ENCODE measurements around the gene ODC1. TPM values are rescaled to one million over a fixed set of nuclear protein-coding genes. Genes with fewer than 3 reads are reported as not detected.

ODC1 gene
- total RNA-seq, 1 experiment from 2014 or later: 78.4 TPM

DNA sequence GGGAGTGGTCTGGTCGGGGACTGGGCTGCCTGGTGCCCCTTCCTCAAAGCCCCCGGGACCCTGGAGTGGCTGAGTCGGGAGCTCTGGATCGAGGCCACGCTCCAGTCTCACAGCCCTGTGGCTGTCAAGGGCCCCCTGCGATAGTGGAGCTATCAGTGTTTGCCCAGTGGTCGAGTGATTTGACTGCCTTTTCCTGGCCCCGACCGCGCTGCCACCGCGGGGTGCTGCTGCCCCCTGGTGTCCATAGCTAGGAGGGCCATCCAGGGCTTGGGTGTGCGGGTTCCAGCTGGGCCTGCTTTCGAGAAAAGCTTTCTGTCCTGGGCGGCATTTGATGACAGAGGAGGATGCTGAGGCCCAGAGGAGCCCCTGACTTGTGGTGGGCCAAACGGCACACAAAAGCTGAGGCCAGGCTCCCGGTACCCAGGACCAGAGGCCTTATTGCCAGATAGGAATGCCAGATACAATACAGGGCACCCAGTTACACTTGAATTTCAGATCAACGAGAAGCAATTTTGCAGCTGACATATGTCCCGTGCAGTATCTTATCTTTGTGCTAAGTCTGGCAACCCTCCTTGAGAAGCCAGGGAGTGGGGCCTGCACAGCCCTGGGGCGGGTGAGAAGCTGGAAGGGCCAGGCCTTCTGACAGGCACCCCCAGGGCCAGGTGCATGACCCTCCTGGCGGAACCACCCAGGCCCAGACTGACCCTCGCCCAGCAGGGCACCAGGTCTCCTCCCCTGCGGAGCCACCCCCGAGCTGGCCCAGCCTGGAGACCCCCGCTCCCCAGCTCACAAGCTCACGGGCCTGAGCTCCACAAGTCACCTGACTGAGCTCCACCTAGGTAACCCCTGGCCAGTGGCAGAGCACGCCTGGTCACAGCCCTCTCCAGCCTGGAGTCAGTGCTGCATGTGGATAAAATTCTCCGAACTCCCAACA, 13.0 kb downstream of the ODC1 start:
- no TSS peak for BruUV-seq (replicated peaks)
- CTCF ChIA-PET: interaction anchor here (0.6 to 3.1 kb wide), 16 partner anchors 12 to 451 kb away, joined by 3 to 44 read pairs (median 6); partner anchors contain the start of genes HPCAL1 and ODC1
- peaks cover 18% of the 10 kb centered on the region for H3K36me3 Mint-ChIP-seq (ENCODE audit: insufficient read depth, unreplicated experiment)
- DNase-seq: peak; percentile 86
- peaks cover 18% of the 10 kb centered on the region for H3K4me1 Mint-ChIP-seq (ENCODE audit: low read depth, unreplicated experiment)
- intact Hi-C loops (cut with micrococcal nuclease; ENCODE audit: unreplicated experiment): loop anchor here (1.0 kb wide), 2 partner anchors 165 to 311 kb away; no protein-coding TSS in a partner anchor
- no peaks in the 10 kb centered on the region for H3K9me3 Mint-ChIP-seq (ENCODE audit: low read depth, unreplicated experiment)
- H3K4me3 Mint-ChIP-seq (ENCODE audit: low read depth, unreplicated experiment): no peak overlapping the region
- no peak overlapping the region for H3K27ac Mint-ChIP-seq (ENCODE audit: unreplicated experiment)
- H3K27me3 Mint-ChIP-seq (ENCODE audit: unreplicated experiment): no peaks in the 10 kb centered on the region
- TF ChIP-seq, protein P1, sequence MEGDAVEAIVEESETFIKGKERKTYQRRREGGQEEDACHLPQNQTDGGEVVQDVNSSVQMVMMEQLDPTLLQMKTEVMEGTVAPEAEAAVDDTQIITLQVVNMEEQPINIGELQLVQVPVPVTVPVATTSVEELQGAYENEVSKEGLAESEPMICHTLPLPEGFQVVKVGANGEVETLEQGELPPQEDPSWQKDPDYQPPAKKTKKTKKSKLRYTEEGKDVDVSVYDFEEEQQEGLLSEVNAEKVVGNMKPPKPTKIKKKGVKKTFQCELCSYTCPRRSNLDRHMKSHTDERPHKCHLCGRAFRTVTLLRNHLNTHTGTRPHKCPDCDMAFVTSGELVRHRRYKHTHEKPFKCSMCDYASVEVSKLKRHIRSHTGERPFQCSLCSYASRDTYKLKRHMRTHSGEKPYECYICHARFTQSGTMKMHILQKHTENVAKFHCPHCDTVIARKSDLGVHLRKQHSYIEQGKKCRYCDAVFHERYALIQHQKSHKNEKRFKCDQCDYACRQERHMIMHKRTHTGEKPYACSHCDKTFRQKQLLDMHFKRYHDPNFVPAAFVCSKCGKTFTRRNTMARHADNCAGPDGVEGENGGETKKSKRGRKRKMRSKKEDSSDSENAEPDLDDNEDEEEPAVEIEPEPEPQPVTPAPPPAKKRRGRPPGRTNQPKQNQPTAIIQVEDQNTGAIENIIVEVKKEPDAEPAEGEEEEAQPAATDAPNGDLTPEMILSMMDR (IDR thresholded peaks at IDR 0.05; ENCODE audit: unreplicated experiment): peak; percentile 95

DNA sequence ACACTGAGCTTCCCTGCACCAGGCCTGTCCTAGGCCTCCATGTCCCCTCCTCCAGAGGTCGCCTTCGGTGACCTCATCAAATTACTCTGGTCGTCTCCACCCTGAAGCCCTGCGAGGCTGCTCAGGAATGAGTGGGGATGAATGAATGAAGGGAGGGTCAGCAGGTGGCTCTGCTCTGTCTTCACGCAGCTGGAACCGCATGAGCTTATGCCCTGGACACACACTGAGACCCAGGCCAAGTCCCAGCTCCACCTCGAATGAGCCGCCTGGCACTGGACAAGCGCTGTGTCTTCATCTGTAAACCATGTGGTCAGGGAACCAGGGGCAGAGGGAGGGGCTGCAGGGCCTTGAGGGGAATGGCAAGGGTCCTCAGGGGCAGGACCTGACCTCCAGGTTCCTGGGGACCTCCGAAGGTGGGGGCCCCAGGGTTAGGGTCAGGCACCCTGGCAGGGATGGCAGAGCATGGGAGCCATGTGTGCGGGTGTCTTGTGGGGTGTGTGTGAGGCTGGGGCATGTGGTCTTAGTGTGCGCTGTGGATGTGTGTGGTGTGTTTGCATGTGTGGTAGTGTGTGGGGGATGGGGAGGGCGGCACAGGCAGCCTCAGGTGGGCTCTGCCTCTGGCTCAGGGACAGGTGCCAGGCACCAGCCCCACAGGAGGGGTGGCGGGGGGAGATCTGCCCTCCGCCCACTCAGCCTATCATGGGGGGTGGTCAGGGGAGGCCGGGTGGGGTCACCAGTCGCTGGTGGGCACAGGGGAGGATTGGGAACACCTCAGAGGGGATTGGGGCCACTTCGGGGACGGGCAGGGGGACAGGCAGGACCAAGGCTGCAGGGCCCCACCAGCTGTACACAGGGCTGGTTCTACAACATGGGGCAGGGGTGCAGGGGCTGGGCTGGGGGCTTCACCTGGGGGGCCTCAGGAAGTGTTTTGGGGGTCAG, 13.9 kb downstream of the ODC1 start:
- CTCF ChIA-PET: interaction anchor here (0.8 to 3.1 kb wide), 15 partner anchors 13 to 450 kb away, joined by 3 to 44 read pairs (median 6); partner anchors contain the start of genes HPCAL1 and ODC1
- Mint-ChIP-seq H3K27ac (ENCODE audit: unreplicated experiment) (no peak overlapping the region), H3K27me3 (ENCODE audit: unreplicated experiment) (no peaks in the 10 kb centered on the region), H3K9me3 (ENCODE audit: low read depth, unreplicated experiment) (no peaks in the 10 kb centered on the region), H3K4me3 (ENCODE audit: low read depth, unreplicated experiment) (no peak overlapping the region), H3K36me3 (ENCODE audit: insufficient read depth, unreplicated experiment) (peaks cover 9% of the 10 kb centered on the region), H3K4me1 (ENCODE audit: low read depth, unreplicated experiment) (peaks cover 18% of the 10 kb centered on the region)
- BruUV-seq (replicated peaks): no TSS peak
- no peak for DNase-seq
- intact Hi-C loops (cut with micrococcal nuclease; ENCODE audit: unreplicated experiment): no loop called here
- TF ChIP-seq, protein P1 (IDR thresholded peaks at IDR 0.05; ENCODE audit: unreplicated experiment): no peak

DNA sequence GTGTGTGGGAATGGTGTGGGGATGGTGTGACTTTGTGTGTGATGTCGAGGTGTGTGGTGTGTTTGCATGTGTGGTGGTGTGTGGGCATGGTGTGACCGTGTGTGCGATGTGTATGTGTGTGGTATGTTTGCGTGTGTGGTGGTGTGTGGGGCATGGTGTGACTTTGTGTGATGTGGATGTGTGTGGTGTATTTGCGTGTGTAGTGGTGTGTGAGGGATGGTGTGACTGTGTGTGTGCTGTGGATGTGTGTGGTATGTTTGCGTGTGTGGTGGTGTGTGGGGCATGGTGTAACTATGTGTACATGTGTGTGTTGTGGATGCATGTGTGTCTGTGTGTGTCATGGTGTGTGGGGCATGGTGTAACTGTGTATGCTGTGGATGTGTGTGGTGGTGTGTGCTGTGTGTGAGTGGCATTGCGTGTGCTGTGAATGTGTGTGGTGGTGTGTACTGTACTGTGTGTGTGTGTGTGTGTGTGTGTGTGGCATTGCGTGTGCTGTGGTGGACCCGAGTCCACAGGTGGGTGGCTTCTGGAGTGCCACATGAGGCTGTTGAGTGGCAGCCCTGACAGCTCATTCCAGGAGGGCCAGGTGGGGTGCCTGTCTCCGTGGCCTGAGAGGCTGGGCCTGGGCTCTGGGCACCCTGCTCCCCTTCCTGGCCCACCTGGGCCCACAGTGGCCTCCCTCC, 14.7 kb downstream of the ODC1 start:
- DNase-seq: no peak
- intact Hi-C loops (cut with micrococcal nuclease; ENCODE audit: unreplicated experiment): no loop called here
- peaks cover 18% of the 10 kb centered on the region for H3K4me1 Mint-ChIP-seq (ENCODE audit: low read depth, unreplicated experiment)
- no TSS peak for BruUV-seq (replicated peaks)
- peak overlapping the region; percentile 1 for H3K27ac Mint-ChIP-seq (ENCODE audit: unreplicated experiment)
- no peaks in the 10 kb centered on the region for H3K9me3 Mint-ChIP-seq (ENCODE audit: low read depth, unreplicated experiment)
- TF ChIP-seq, protein P1 (IDR thresholded peaks at IDR 0.05; ENCODE audit: unreplicated experiment): no peak
- CTCF ChIA-PET: interaction anchor here (1.0 to 3.1 kb wide), 3 partner anchors 20 to 361 kb away, joined by 4 to 30 read pairs (median 8); no protein-coding TSS in a partner anchor
- H3K4me3 Mint-ChIP-seq (ENCODE audit: low read depth, unreplicated experiment): no peak overlapping the region
- no peaks in the 10 kb centered on the region for H3K27me3 Mint-ChIP-seq (ENCODE audit: unreplicated experiment)
- peaks cover 5% of the 10 kb centered on the region for H3K36me3 Mint-ChIP-seq (ENCODE audit: insufficient read depth, unreplicated experiment)

All from Calu3 (cell line).